Stimulated activated CD4-positive, alpha-beta T cell treated with anti-CD3 and anti-CD28 coated beads, Interleukin-15, amount 100 ng/mL, for 1 hour (primary cell): ENCODE results near the gene SUOX.
A peak's percentile ranks its signal among the peaks of the same experiment; 100 is the strongest.
"Not testable (repeated sequence)": the region's sequence is repeated elsewhere in the genome, so short reads cannot be mapped to it uniquely, and the experiment has no call there.

ENCODE experiments used
- DNase-seq, 2 donors: peaks; one replicate each; pipeline ENCODE4 v3.0.0-alpha.2; 2020; ENCODE audit warnings: low read depth in 1 of 2, low spot score in 1 of 2

The SUOX gene

DNA sequence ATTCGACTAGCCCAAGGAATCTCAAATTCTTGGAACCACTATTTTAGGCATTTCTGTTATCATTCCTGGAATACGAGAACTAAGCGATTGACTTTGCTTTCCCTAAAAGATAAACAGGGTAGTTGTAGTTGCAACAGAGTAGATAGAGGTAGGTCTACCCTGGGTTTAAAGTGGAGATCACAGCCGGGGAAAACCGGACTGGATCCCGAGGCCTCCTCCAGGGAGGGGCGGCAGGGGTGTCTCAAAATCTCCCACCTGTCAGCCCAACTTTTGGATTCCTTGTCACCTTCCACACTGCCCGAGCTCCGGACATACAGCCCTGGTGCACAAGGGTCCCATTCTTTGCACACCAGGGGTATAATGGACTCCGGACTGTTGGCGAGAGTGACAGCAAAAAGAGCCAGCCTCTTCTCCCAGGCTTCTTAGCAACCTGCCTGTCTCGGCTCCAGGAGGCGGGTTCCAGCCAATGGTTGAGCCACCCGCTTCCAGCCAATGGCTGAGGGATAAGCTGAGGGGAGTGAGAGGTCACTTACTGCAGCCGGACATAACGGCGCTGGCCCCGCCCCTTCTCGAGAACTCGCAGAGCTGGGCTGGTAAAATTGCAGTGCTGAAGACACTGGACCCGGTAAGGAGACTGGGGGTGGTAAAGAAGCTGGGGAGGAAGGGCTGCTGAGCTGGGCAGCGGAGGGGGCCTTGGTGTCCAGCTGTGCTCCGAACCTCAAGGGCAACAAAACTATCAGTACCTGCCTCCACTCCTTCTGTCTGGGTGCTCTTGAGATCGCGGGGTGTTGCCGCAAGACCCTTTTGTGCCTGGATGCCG is at the start of gene SUOX:
Gene SUOX (plus strand): TSS at position 562 of the 820 bp plus-strand sequence. CDS start 4,946 bp downstream, outside the sequence.
- no peak for DNase-seq

DNA sequence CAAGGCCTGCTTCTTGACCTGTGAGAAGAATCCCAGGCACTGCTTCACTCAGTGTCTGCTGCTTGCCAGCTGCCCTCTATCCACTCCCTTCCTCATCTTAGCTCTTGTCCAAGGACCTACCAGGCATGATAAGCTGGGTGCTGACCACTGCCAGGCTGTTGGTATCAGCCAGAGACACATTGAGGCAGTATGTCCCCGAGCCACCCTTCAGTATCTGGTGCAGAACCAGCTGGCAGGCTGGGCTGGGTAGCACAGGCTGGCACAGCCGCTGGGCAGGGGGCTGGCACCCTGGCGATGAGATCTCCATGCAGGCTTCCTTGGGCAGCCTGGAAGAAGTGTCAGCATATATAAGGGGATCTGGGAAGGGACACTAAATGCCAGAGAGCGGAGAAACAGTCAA is 41.7 kb upstream of the SUOX start:
- DNase-seq = no peak

DNA sequence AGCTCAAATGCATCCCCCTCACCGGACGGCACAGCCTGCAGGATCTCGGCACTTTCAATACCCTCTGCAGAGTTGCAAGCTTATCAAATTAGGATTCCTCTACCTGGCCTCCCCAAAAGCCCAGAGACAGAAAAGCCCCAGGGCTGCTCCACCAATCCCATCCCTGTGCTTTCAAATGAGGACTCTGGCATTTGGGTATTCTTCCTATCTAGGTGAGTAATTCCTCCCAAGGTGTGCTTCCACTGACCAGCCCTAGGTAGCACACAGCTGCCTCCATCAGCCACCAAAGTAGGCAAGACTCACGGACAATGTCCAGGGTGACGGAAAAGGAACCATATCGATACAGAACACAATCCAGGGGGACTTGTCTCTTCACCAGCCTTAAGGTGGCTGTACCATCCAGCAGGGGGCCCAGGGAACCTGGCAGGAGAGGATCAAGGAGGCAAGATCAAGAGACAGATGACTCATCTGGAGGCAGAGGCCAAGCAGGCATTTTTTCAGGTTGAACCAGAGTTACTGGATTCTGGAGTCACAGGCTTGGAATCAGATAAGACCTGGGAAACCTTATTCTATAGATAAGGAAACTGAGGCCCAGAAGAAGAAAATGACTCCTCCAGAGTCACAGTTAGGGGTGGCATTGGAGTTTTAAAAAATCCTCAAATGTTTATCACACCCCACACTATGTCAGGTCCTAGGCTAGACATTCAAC is 41.1 kb upstream of the SUOX start:
- DNase-seq = peak in 1 of 2 donors; percentile 35

DNA sequence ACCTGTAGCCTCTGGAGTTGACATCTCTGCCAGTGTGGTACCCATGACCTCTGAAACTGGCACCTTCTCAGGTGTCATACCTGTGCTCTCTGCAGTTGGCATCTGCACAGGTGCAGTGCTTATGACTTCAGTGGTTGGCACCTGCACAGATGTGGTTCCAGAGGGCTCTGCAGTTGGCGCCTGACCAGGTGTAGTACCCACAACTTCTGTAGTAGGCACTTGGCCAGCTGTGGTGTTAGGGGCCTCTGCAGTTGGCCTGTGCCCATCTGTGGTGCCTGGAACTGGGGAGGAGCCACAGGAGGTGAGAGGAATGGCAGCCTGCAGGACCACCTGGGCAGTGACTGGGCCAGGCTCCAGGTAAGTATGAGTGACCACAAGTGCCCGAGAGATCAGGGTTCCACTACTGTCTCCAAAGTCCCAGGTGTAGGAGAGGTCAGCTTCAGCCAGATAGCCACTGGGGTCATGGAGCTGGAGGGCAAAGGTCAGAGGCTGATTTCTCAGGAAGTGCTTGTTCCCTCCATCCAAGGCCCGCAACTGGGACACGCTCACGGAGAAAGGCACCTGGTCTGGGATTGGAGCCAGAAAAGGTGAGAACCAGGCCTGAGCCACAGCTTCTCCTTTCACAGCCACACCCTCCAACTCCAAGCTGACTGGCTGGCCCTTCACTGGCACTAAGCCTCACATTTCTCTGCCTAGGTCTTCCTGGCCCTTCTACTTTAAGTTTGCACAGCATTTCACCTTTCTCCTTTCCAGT is 39.8 kb upstream of the SUOX start:
- DNase-seq = no peak

DNA sequence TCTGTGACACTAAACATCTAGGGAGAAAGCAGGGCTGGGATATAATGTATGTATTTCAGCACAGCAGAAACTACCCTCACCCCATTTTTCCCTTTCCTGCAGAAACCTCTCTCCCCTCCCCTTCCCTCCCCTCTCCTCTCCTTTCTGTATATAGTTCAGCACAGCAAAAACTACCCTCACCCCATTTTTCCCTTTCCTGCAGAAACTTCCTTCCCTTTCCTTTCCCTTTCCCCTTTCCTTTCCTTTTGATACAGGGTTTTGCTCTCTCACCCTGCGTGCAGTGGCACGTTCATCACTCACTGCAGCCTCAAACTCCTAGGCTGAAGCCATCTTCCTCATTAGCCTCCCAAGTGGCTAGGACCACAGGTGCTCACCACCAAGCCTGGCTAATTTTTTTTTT is 33.3 kb upstream of the SUOX start:
- no peak for DNase-seq

DNA sequence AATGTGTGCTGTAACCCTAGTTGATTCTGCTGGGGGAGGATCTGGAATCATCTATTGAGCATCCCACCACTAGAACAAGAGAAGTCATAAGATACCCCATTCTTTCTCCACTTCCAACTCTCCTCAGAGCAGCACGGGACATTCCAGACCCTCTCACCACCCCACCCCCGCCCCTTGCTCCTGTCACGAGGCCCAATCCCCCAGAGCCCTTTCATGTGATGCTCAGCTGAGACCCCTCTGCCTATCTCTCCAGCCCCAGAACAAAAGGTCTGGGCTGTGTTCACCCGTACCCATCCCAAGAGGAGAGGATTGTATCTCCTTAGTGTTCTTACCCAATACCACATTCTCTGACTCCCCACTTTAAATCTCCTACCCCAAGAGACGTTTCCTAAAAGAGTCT is 31.8 kb upstream of the SUOX start:
- no peak for DNase-seq

DNA sequence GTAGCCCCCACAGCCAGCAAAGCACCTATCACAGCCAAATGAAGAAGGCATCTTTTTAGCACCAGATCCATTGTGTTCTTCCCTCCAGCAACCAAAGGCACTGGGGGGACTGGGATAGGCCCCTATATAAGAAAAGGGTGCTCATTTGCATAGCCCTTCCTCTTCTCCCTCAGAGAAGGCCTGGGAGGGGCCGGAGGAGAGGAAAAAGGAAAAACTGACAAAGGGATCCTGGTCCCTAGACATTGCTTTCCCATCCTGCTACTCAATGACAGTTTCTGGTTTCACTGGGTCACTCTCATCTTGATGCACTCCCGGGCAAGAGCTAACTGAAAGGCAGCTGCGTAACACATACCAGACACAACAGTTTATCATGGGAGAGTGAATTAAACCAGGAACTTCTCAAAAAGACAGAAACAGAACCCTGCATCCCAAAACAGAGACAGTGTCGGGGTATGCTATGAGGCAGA is 31.1 kb upstream of the SUOX start, which contains the start of gene PMEL:
Gene PMEL (minus strand): TSS at position 102 of the 467 bp plus-strand sequence. CDS start 31 bp downstream, at position 71.
- no peak for DNase-seq

DNA sequence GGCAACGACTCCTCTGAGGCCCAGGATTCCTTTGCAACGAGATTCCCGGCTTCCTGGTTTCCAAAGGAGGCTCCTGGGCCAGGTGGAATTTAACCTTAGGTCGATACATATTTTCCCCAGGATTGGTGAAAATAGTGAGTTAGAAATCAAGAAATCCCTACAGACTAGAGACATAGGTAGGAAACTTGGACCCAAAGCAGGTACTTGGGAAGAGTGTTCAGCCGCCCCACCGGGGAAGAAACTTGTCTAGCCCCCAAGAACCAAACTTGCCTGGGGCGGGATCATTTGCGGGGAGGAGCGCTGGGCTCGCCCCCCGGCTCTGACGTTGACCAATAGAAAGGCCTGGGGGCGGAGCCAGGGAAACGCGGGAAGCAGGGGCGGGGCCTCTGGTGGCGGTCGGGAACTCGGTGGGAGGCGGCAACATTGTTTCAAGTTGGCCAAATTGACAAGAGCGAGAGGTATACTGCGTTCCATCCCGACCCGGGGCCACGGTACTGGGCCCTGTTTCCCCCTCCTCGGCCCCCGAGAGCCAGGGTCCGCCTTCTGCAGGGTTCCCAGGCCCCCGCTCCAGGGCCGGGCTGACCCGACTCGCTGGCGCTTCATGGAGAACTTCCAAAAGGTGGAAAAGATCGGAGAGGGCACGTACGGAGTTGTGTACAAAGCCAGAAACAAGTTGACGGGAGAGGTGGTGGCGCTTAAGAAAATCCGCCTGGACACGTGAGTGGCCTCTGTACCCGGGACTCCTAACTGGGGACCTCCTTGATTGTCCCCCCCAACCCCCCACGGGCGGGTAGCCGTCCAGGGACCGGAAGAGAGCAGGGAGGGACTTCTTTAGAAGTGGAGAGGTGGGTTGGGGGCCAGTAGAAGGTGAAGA is 30.4 kb upstream of the SUOX start, which contains the start of gene CDK2:
Gene CDK2 (plus strand): TSS at position 423 of the 874 bp plus-strand sequence. CDS start 179 bp downstream, at position 602.
- peak; percentile 72 to 86 for DNase-seq

DNA sequence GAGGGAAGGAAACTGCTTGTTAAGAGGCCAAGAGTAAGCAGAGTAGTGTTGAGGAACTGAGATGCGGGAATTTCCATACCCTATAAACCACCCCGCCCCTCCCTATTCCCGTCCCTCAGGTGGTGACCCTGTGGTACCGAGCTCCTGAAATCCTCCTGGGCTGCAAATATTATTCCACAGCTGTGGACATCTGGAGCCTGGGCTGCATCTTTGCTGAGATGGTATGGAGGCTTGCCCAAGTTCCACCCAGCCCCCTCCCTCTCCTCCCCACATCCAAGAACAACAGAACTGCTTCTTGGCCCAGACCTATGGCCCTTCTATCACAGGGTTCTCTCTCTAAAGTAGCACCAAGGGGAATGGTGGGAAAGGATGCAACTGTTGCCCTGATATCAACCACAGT is 27.7 kb upstream of the SUOX start:
- no peak for DNase-seq

DNA sequence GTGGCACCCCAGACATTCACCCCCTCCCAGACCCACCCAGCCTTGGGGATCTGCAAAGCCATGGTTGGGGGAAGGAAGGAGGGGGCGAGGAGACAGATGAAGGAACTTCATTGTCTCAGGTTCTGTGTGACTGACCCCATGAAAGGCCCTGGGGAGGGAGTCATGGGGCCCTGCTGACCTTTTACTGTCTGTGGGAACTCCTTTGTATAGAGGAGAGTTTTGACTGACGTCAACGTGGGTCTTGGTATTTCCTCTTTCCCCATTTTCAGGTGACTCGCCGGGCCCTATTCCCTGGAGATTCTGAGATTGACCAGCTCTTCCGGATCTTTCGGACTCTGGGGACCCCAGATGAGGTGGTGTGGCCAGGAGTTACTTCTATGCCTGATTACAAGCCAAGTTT is 26.3 kb upstream of the SUOX start:
- DNase-seq = no peak

DNA sequence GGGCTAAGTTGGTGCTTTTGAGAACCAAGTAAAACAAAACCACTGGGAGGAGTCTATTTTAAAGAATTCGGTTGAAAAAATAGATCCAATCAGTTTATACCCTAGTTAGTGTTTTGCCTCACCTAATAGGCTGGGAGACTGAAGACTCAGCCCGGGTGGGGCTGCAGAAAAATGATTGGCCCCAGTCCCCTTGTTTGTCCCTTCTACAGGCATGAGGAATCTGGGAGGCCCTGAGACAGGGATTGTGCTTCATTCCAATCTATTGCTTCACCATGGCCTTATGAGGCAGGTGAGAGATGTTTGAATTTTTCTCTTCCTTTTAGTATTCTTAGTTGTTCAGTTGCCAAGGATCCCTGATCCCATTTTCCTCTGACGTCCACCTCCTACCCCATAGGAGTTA is 25.0 kb upstream of the SUOX start:
- DNase-seq = no peak

DNA sequence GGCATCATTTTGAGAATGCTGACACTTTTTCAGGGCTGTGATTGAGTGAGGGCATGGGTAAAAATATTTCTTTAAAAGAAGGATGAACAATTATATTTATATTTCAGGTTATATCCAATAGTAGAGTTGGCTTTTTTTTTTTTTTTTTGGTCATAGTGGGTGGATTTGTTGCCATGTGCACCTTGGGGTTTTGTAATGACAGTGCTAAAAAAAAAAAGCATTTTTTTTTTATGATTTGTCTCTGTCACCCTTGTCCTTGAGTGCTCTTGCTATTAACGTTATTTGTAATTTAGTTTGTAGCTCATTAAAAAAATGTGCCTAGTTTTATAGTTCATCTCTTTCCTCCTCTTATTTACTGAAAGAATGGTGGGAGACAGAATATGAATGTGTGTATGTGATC is 24.6 kb upstream of the SUOX start:
- DNase-seq = no peak

DNA sequence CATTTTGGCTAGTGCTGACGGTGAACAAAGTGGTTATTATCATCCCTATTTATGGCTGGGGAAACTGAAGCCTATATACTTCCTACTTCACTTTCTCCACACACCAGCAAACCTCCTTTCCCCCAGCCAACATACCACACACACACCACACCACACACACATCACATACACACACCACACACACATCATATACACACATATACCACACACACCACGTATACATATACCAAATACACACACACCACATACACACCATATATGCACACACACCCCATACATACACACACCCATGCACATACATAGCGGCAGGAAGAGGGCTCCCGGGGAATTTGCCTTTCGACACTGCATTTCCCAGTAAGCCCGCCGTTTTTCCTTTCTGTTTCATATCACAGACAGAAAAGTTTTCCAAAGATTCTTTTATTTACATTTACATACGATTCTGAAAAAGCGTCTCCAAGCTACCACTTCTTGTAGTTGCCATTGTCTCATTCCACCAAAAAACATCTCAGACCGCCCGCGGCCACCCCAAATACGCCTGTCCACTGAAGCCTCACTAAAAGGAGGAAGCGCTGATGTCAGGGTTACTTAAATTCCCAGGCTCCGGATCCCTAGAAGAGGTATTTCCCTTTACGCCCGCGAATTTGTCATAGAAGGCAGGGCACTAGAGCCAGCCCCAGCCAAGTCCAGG is 24.0 kb upstream of the SUOX start:
- no peak for DNase-seq

DNA sequence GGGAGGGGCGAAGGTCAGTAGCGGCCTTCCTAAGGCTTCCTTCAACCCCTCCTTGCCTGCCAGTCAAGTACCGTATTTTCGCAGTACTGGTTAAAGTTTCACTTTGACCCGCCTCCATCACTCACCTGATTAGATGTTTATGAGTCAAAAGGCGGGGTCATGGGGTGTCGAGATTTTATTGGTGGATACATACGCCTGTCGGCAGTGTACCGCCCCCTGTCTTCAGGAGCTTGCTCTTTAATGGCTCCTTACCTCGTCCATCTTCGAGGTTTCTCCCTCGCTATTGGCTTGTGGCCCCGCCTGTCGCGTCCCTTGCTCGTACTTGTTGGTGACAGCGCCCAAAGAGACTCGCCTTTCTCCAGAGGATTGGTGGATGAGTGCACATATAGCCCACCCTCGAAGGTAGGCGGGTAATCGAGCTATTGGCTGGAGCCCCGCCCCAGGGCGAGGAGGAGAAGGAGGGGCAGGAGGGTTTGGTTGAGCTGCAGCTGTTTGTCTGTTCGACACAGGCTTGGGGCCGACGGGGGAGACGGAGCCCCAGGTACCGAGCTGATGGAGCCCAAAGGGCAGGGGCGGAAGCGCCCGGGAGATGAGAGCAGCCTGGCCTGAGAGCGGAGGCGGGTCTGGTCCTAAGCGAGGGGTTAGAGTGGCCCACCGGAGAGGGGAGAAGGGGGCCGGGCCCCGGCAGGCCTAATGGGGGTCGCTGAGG is 23.3 kb upstream of the SUOX start, which contains the start of gene RAB5B:
Gene RAB5B (plus strand): TSS at position 480 of the 709 bp plus-strand sequence. CDS start 12,883 bp downstream, outside the sequence.
- peak; percentile 85 to 96 for DNase-seq

DNA sequence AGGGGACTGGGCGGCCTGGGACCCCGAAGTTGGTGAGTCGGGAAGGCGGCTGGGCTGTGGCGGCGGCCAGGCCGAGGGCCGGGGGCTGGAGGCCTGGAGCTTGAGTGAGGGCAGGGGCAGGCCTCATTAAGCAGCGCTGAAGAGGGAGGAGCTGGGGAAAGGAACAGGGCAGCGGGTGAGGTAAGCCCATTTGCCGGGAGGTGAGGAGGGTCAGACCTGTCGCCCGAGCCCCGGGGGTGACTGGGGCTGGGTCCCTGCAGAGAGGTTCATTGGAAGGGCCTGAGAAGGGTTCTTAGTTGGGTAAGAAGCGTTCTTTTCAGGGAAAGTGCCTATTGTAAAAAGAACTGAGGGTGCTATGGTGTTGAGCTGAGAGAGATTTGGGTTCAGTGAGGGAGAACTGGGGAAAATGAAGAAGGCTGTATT is 22.8 kb upstream of the SUOX start:
- no peak for DNase-seq

DNA sequence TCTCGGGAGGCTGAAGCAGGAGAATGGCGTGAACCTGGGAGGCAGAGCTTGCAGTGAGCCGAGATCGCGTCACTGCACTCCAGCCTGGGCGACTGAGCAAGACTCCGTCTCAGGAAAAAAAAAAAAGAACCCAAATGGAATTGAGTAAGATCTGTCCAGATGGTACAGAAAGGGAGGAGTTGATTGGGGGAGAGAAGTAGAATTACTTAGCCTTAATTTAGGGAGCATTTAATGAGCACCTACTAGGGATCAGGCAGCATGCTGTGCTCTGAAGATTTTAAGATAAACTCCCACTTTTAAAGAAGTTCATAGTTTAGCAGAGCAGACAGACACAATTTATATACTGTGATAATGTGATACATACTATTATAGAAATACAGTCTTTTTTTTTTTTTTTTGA is 18.7 kb upstream of the SUOX start:
- DNase-seq = no peak

DNA sequence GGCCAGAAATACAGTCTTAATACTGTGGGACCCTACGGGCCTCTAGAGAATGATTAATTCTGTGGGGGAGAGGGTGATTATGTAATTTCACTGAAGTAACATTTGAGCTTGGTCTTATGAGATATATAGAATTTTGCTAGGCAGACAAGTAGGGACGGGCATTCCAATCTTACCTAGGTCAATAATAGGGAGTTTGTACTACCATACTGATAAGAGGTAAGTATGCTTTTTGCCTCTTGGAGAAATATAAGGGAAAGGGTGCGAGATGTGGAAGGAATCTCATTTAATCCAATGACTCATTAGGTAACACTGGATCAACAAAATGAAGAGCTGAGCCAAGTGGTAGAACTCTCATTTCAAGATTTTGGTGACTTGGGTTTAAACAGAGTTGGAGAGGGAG is 18.0 kb upstream of the SUOX start:
- DNase-seq = no peak

DNA sequence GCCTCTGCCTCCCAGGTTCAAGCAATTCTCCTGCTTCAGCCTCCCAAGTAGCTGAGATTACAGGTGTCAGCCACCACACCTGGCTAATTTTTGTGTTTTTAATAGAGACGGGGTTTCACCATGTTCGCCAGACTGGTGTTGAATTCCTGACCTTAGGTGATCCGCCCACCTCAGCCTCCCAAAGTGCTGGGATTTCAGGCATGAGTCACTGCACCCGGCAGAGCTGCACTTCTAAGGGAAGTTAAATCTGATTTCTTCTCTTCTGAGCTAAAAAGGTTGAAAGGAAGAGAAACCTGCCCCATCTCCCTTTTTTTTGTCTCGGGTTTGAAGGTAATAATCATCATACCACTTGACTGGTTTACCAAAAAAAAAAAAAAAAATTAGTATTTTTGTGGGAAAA is 15.2 kb upstream of the SUOX start:
- not testable (repeated sequence) for DNase-seq

DNA sequence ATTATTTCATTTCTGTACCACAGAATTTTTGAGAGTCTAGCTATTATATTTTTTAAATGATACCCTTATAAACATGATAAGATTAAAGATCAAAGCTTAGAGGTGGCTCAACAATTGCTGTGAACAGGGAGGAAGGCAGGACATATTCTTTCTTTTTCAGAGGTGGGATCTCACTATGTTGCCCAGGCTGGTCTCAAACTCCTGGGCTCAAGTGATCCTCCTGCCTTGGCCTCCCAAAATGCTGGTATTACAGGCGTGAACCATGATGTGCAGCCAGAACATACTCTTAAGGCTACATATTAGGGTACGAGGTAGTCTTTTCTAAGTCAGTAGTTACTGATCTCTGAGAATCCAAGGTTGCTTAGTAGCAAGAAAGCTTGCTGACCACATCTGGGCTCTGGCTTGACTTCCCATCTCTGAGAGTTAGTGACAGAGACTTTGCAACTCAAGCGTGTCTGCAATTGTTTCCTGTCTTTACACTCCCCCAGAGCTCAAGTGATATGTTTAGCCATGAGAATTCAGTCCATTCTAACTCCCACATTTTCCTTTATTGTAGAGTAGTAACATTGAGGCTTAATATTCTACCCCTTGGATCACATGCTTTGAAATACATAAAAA is 14.6 kb upstream of the SUOX start:
- no peak for DNase-seq
